ENCODE results near the gene ASCL1. TPM values are rescaled to one million over a fixed set of nuclear protein-coding genes. Genes with fewer than 3 reads are reported as not detected.

Gene ASCL1
- not detected for total RNA-seq

DNA sequence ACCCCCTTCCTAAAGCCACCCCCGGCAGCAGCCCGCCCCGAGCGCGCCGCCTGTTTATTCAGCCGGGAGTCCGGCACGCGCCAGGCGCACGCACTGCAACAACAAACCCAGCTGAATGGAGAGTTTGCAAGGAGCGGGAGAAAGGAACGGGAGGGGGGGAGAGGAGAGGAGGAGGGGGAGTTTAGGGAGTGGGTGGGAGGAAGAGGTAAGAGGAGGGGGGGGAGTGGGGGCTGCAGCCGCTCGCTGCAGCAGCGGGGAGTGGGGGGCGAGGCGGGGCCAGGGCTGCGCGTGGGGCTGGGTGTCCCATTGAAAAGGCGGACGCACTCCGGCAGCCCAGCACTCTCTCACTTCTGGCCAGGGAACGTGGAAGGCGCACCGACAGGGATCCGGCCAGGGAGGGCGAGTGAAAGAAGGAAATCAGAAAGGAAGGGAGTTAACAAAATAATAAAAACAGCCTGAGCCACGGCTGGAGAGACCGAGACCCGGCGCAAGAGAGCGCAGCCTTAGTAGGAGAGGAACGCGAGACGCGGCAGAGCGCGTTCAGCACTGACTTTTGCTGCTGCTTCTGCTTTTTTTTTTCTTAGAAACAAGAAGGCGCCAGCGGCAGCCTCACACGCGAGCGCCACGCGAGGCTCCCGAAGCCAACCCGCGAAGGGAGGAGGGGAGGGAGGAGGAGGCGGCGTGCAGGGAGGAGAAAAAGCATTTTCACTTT, at the start of gene ASCL1:
Gene ASCL1 (plus strand): TSS at position 336 of the 712 bp plus-strand sequence. CDS start 571 bp downstream, outside the sequence.
- no peak for DNase-seq (ENCODE audit: low spot score)
- no peaks in the 10 kb centered on the region for H3K9me3 ChIP-seq
- no peaks in the 10 kb centered on the region for H3K36me3 ChIP-seq
- TF ChIP-seq, protein P1, sequence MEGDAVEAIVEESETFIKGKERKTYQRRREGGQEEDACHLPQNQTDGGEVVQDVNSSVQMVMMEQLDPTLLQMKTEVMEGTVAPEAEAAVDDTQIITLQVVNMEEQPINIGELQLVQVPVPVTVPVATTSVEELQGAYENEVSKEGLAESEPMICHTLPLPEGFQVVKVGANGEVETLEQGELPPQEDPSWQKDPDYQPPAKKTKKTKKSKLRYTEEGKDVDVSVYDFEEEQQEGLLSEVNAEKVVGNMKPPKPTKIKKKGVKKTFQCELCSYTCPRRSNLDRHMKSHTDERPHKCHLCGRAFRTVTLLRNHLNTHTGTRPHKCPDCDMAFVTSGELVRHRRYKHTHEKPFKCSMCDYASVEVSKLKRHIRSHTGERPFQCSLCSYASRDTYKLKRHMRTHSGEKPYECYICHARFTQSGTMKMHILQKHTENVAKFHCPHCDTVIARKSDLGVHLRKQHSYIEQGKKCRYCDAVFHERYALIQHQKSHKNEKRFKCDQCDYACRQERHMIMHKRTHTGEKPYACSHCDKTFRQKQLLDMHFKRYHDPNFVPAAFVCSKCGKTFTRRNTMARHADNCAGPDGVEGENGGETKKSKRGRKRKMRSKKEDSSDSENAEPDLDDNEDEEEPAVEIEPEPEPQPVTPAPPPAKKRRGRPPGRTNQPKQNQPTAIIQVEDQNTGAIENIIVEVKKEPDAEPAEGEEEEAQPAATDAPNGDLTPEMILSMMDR (IDR thresholded peaks at IDR 0.05) = no peak
- peak within 1 kb of the TSS; percentile 21 to 41 for H3K4me3 ChIP-seq
- H3K27ac ChIP-seq = no peak within 1 kb of the TSS
- H3K4me1 ChIP-seq = peaks cover 0 to 41% of the 10 kb centered on the region in 2 donors
- H3K27me3 ChIP-seq = peaks cover 4 to 34% of the 10 kb centered on the region in 2 donors

DNA sequence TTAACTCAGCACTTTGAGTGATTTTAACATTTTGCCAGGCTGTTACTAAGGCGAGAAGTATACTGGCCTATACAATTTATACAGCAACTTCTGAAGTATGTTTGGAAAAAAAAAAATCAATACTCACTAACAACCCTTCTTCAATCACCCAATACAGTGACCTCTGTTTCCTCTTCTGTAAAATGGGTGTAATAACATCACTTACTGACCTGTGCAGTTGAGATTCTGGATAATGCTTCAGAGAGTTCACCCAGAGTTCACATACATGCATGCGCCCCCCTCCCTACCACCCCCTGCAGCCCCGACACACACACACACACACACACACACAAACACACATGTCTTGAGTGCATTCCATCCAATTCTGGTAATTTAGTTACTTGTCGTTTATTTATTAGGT, 49.6 kb upstream of the ASCL1 start:
- DNase-seq (ENCODE audit: low spot score) = no peak
- H3K36me3 ChIP-seq = no peaks in the 10 kb centered on the region
- TF ChIP-seq, protein P1 (IDR thresholded peaks at IDR 0.05) = no peak
- H3K4me3 ChIP-seq = no peak overlapping the region
- no peak overlapping the region for H3K27ac ChIP-seq
- H3K4me1 ChIP-seq = no peaks in the 10 kb centered on the region
- H3K9me3 ChIP-seq = no peaks in the 10 kb centered on the region
- H3K27me3 ChIP-seq = no peaks in the 10 kb centered on the region

DNA sequence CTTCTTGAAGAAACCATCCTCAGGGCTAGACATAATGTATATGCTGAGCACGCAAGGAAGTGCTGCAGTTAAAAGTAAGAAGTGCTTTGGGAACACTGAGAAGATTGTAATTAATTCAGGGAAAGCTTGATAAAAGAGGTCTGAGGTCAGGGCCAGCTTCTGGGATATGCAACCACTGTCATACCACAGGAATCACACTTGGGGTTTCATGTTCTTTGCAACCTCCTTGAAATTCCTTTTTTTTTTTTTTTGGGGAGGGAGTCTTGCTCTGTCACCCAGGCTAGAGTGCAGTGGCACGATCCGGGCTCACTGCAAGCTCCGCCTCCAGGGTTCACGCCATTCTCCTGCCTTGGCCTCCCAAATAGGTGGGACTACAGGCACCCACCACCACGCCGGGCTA, 47.3 kb upstream of the ASCL1 start:
- no peak for DNase-seq (ENCODE audit: low spot score)
- Histone ChIP-seq H3K27ac (no peak overlapping the region), H3K4me3 (no peak overlapping the region), H3K36me3 (no peaks in the 10 kb centered on the region), H3K27me3 (no peaks in the 10 kb centered on the region), H3K9me3 (no peaks in the 10 kb centered on the region), H3K4me1 (no peaks in the 10 kb centered on the region)
- TF ChIP-seq, protein P1 (IDR thresholded peaks at IDR 0.05) = no peak

DNA sequence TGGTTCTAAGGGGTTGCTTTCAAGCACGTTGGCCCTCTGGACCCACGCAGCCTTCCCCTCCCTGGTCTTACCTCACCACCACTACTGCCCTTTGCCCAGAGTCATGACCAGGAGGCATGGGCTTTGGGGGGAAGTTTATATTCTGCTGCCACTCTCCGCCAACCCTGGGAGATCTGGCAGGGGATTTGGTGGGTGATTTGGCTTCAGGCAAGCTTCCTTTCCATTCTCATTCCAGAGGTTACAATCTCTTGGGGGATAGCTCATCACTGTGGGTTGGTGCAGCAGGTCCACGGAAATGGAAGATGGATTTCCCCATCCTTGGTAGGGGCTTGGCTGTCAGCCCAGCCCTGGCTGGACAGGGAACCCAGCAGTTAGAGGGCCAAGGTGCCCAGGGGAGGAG, 46.7 kb upstream of the ASCL1 start:
- DNase-seq (ENCODE audit: low spot score) = no peak
- no peak overlapping the region for H3K27ac ChIP-seq
- no peaks in the 10 kb centered on the region for H3K27me3 ChIP-seq
- TF ChIP-seq, protein P1 (IDR thresholded peaks at IDR 0.05) = no peak
- no peaks in the 10 kb centered on the region for H3K9me3 ChIP-seq
- H3K4me1 ChIP-seq = no peaks in the 10 kb centered on the region
- H3K4me3 ChIP-seq = no peak overlapping the region
- no peaks in the 10 kb centered on the region for H3K36me3 ChIP-seq

DNA sequence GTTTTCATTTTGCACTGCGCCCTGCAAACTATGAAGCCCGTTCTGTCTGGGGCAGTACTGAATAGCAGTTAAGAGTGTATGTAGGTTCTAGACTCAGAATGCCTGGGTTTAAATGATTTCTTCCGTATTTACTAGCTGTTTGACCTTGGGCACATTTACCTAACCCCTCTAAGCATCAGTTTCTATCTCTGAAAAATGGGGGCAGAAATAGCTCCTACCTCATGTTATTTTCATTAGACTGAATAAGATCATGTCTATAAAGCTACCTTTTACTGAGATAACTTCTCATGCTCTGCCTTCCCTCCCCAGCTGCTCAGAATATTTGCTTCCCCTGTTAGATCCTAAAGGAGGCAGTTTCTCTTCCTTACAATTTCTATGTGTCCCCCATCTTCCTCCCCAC, 46.2 kb upstream of the ASCL1 start:
- H3K27ac ChIP-seq = no peak overlapping the region
- TF ChIP-seq, protein P1 (IDR thresholded peaks at IDR 0.05) = no peak
- H3K27me3 ChIP-seq = no peaks in the 10 kb centered on the region
- H3K4me1 ChIP-seq = no peaks in the 10 kb centered on the region
- H3K36me3 ChIP-seq = no peaks in the 10 kb centered on the region
- no peaks in the 10 kb centered on the region for H3K9me3 ChIP-seq
- no peak for DNase-seq (ENCODE audit: low spot score)
- no peak overlapping the region for H3K4me3 ChIP-seq

DNA sequence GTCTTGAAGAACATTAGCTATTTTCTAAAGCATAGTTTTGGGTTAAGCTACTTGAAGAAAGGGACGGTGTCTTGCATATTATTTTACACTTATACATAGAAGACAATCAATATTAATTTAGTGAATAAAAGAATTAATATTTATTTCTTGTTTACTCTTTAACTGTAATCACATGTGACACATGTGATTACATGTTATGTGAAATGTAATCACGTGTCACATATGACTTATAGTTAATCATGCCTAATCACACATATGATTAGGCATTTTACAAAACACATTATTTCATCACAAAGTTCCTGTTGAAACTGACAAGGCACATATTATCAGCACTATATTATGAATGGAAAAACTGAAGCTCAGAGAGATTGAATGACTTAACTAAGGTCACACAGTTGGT, 45.2 kb upstream of the ASCL1 start:
- Histone ChIP-seq H3K27me3 (no peaks in the 10 kb centered on the region), H3K9me3 (no peaks in the 10 kb centered on the region), H3K4me1 (no peaks in the 10 kb centered on the region), H3K4me3 (no peak overlapping the region), H3K36me3 (no peaks in the 10 kb centered on the region), H3K27ac (no peak overlapping the region)
- no peak for DNase-seq (ENCODE audit: low spot score)
- TF ChIP-seq, protein P1 (IDR thresholded peaks at IDR 0.05) = no peak

Data from right atrium auricular region (tissue), 2 donors.